Umbilical cord (tissue), 2 donors: ENCODE data around the gene SLC38A3. TPM values are rescaled to one million over a fixed set of nuclear protein-coding genes. Genes with fewer than 3 reads are reported as not detected.
A peak's percentile ranks its signal among the peaks of the same experiment; 100 is the strongest.

Source experiments
- DNase-seq: peaks from one replicate; pipeline ENCODE4 v3.0.0-alpha.2; 2015; ENCODE audit warnings: low spot score
- total RNA-seq: library from RNA; depleted of rRNA; stranded (reverse); fragments of >200 nt; gene quantifications from one replicate; pipeline ENCODE4 v1.2.3, GENCODE V29; 2014; ENCODE audit warnings: low replicate concordance; ENCODE audit not compliant: insufficient read depth

The SLC38A3 gene
- total RNA-seq, 1 donor from 2014 or later = not detected

GRCh38 chr3:50192124-50192523, 12.9 kb upstream of the SLC38A3 start:
- no peak for DNase-seq

- peak; percentile 64 for DNase-seq
Measured at GRCh38 chr3:50192689-50193141, 12.4 kb upstream of the SLC38A3 start.

- no peak for DNase-seq
Measured at GRCh38 chr3:50193286-50193685, 11.8 kb upstream of the SLC38A3 start.

- no peak for DNase-seq
Measured at GRCh38 chr3:50193746-50194127, 11.3 kb upstream of the SLC38A3 start.

- DNase-seq = peak; percentile 37
Measured at GRCh38 chr3:50194128-50194902, 10.8 kb upstream of the SLC38A3 start.

DNA sequence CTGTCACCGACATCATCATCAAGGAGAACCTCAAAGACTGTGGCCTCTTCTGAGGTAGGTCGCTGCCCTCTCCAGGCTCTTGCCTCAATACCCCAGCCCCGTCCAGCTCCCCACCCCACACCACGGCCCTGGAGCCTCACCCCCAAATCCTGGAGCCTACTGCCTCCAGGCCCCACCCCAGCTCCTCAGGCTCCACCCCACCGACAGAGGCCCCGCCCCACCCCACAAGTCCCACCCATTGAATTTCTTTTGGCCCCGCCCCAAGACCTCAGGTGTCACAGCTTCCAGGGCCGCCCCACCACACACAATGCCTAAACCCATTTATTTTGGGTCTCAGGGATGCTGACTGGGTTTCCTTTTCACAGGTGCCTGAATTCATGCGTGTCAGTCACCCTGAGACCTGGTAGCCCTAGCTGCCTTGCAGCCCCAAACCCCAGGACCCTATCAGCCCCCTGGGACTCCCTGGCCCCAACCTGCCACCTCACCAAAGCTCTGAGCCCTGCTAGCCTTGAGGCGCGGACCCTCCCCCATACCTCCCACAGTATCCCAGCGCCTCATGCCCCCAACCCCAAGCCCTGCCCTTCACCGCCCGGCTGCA, 10.1 kb upstream of the SLC38A3 start:
- no peak for DNase-seq

GRCh38 chr3:50195501-50196252, 9.4 kb upstream of the SLC38A3 start:
- no peak for DNase-seq

DNA sequence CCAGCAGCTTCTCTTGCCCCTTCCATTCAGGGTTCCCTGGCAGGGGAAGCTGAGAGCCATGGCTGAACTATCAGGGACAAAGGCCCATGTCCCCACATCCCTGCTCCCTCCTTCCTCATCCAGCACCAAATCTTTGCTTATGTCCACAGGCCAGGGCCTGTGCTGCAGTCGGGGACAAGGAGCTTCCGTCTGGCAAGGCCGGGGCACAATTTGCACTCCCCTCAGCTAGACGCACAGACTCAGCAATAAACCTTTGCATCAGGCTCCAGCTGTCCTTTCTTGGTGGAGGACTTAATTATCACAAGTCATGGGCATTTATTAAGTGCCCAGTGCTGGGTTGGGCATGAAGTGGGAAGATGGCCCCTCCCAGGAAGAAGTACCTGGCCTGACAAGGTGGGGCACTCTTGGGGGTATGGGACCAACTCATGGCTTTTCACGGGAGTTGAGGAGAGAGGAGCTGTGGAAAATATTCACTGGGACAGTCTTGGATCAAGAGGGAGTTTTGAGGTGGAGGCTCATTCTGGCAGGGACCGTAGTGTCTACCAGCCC, 8.7 kb upstream of the SLC38A3 start:
- no peak for DNase-seq

DNA sequence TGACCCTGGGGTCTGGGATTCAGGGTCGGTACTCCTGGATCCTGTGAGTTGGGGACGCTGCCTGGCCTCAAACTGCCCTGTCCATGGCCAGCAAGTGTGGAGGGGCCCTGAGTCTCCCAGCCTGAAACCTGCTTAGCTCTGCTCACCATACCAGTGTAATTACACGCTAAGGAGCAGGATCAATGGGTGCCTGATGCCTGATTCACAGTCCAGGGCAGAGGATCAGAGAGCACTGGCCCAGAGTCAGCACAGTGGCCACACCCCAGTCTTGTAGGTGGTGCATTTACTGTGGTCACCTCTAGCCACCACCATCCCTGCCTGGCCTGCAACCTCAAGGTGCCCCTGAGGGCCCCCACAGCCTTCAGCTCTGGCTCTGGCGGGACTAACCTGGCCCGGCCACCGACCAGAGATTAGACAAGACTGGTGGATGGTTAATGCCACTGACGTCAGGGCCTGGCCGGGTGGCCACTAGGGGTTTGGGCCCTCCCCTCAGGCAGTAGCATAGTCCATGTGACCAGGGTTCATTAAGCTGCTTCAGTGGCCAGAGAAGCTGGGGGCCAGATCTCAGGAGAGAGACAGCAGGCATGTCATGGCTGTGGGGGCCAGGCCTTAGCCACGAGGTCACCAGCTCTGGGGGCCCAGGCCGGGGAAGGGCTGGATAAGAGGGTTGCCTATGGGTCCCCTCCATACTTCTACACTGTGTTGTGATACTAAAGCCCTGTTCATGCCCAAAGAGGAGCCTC, 3.3 kb upstream of the SLC38A3 start:
- DNase-seq = no peak

- DNase-seq = no peak
Measured at GRCh38 chr3:50202353-50203112, 2.5 kb upstream of the SLC38A3 start.

- no peak for DNase-seq
Measured at GRCh38 chr3:50203113-50203808, 1.8 kb upstream of the SLC38A3 start.

DNA sequence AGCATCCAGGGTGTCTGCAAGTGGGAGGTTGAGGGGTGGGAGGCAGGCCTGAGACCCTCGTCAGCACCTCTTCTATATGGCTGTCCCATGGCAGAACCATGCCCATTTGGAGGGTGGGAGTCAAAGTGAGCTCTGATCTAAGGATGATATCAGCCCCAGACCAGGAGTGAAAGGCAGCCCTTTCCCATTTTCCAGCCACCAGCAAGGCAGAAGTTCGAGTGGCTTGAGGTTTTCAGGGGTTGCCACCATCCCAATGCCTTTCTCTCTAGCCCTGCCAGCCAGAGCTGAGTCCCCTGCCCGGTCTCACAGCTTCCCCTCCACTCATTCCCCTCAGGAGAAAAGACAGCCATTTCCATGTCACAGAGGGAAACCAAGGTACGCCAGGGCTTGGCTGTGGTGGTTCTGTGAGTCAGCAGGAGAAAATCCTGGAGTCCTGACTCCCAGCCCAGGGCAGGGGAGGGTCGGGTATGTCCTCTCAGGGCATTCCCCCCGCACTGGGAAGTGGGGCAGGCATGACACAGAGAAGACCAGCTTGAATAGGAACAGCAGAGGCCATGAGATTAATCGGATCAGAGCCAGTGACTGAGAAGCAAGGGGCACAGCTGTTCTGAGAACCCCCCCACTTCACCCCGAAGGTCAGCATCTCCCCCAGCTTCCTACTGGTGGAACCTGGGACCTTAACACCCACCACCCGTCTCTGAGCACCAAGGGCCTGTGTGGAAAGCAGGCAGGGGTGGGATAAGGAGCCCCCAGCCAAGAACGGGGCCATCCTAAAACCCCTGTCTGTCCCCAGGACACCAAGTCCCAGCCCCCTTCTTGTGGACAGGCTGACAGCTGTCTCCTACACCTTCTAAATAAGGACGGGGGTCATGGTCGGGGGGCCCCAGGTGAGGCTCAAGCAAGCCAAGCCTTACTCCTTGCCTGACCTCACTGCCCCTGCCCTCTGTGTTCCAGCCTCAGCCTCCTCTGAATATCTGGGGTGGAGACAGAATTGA, 965 bp upstream of the SLC38A3 start:
- no peak for DNase-seq

- no peak for DNase-seq
Measured at GRCh38 chr3:50205413-50206276, 574 bp downstream of the SLC38A3 start.

GRCh38 chr3:50207359-50208042, 2.4 kb downstream of the SLC38A3 start:
- no peak for DNase-seq

GRCh38 chr3:50208677-50209344, 3.7 kb downstream of the SLC38A3 start:
- no peak for DNase-seq

- DNase-seq = no peak
Measured at GRCh38 chr3:50210176-50210509, 5.1 kb downstream of the SLC38A3 start.
